GM21360 (cell line): ENCODE data around the gene VWF.

Experiments
- ATAC-seq: cut with Tn5 transposase; IDR thresholded peaks from one replicate; pipeline ENCODE4 v1.9.1; 2021; ENCODE audit warnings: mild to moderate bottlenecking, moderate library complexity; ENCODE audit not compliant: unreplicated experiment

The VWF gene

GRCh38 chr12:6061660-6062059 lies 62.8 kb downstream of the VWF start:
- ATAC-seq = no peak

DNA sequence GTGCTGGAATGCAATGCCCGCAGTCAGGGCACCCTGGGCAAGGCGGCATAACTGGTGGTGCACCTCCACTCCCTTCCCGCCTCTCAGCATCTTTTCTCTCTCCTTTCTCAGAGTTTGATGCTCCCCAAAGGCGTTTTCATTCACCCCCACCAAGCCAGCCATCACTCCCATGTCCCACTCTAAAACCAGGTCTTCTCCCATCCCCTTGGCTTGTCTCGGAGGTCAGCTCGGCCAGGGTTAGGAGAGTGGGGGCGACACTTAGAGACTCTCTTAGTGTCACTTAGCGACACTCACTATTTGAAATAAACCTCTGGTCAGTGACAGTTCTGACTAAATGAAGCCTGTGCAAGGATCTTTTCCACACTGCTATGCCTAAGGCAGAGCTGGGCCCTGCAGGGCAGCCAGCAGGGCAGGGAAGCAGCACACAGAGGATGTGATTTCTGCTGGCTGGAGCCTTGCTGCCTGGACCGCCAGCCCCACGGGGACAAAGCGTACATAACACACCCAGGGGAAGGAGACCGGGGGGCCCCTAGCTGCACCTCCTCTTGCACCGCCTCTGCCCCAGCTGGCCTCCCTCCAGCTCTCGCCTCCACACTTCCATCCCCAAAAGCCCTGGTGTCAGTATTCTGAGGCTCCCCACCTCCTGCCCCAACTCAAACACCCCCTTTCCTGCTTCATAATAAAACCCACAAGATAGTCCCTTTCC lies 64.5 kb downstream of the VWF start:
- ATAC-seq = no peak

GRCh38 chr12:6059221-6059620 lies 65.2 kb downstream of the VWF start:
- ATAC-seq = no peak

GRCh38 chr12:6058481-6059161 lies 65.8 kb downstream of the VWF start:
- no peak for ATAC-seq

DNA sequence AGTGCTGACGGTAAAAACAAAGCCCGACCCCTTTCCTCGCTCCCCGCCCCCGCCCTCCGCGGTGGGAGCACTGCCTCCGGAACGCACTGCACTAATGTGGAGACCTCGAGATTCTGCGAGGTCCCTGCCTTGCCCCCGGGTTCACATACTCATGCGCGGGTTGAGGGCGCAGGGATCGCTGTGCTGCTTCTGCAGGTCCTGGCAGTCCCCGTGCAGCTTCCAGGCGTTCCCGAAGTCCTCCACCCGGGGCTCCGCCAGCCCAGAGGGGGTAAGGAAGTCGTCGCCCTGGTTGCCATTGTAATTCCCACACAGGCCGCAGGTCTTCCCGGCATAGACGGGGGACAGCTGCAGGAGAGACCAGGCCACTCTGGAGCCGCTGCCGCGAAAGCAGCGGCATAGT lies 66.8 kb downstream of the VWF start:
- ATAC-seq = no peak

DNA sequence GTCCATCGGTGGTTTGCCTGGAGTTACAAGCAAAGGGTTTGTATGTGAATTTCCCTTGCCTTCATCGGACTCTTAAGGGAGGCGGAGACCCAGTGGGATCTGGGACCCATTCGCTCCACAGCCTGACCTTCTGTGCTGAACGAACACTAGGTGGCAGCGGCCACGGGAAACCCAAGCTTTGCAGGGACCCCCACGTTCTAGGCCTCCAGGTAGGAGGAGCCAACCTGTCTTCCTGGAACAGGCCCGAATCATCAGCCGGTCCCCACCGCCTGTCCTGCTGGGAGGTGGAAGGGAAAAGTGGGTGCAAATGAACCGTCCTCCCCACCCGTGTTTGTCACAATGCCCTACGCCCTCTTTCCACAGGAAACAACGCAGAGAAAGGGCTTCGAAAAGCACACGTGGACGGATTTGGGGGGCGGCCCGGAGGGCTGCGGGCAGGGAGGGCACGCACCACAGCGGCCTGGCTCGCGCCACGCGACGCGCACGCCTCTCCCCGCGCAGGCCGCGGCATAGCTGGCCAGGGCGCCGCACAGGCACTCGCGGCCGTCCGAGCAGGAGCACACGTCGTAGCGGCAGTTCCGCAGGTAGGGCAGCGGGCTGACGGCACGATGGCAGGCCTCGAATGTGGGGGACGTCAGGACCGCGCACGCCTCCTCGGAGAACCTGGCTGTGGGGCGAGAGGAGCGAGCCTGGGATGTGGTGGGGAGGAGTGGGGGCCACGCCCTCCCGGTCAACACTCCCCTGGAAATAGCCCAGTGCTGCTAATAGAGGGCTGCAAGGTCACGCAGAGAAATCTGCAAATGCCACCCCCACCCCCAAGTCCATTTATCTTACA lies 67.8 kb downstream of the VWF start:
- no peak for ATAC-seq

DNA sequence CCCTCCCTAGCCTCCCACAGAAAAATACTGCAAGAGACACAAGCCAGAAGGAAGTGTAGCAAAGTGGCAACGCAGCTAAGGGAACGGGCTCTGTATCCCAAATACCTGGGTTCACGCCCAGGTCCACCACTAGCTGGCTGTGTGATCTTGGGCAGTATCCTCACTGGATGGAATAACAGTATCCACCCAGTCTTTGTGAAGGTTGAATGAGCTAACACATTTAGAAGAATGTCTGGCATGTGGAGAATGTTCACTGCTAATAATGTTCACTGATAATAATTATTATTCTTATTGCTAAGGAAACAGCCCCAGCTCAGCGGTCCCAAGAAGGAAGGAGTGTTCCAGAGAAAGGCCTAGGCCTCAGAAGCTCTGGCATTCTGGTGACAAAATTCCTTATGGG lies 70.9 kb downstream of the VWF start:
- no peak for ATAC-seq

DNA sequence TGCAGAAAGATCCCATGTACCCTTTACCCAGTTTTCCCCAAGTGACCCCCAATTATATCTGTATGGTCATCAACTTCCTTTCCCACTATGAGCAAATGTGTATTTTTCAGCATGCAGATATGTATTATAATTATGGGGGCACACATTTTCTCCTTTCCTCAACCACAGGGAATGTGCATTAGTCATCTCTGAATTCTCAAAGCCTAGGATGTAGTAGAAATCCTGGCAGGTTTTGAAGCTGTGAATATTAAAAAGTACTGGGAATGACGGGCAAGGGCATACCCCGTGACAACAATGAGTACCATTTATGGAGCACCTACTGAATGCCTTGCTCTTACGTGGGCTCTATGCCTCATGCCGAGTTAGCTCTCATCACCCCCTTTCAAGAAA lies 71.5 kb downstream of the VWF start:
- ATAC-seq = no peak

DNA sequence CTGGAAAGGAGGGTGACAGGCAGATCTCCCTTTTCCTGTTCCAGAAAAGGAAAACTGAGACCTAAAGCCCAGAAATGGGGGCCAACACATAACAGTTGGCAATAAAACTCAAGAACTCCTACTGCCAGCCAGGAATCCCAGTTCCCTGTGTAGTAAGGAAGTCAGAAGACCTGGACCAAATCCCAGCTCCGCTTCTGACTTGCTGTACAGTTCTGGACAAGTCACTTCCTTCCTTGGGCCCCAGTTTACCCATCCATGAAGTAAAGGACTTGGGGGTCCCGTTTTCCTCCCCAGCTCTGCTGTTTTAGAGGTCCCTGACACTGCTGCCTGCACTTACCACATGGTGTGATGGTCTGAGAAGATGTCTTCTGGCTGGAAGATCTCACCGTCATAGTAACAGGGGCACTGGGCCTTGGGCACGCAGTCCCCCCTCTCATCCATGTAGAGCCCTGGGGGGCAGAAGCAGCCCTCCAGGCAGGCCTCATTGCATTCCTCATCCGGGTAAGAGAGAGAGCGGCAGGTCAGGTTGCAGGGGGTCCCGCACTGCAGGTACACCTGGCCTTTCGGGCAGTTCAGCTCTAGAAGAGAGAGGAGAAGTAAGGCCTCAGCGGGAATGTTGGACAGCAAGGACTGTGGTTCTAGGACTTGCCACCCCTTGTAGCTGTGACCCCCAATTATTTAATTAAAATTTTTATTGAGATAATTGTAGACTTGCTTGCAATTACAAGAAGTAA lies 72.1 kb downstream of the VWF start:
- no peak for ATAC-seq

GRCh38 chr12:6049992-6050391 lies 74.5 kb downstream of the VWF start:
- no peak for ATAC-seq

GRCh38 chr12:6049587-6049986 lies 74.9 kb downstream of the VWF start:
- no peak for ATAC-seq

GRCh38 chr12:6047249-6048237 lies 76.9 kb downstream of the VWF start:
- ATAC-seq = no peak

DNA sequence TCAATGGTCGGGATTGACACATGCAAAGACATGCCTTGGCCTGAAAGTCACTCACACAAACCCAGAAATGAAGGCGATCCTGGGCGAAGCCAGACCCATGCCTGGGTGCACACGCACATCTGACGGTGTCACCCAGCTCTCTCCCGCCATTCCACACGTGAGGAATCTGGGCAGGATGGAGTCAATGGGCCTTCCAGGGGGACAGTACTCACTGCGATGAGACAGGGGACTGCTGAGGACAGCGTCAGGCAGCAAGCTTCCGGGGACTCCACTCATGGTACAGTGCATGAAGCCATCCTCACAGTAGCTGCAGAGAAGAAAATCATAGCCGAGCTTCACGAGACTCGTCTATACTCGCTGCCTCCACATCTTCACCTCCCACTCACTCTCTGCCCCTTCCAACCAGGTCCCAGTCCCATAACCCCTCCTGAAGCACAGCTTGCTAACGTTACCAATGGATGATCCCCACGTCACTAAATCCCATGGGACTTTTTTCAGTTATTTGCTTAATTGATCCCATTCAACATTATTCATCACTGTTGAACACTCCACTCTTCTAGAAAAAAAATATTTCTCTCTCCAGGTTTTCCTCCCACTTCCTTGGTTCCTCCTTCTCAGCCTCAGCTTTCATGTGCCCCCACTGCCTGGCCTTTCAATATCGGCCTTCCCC lies 77.8 kb downstream of the VWF start:
- no peak for ATAC-seq

DNA sequence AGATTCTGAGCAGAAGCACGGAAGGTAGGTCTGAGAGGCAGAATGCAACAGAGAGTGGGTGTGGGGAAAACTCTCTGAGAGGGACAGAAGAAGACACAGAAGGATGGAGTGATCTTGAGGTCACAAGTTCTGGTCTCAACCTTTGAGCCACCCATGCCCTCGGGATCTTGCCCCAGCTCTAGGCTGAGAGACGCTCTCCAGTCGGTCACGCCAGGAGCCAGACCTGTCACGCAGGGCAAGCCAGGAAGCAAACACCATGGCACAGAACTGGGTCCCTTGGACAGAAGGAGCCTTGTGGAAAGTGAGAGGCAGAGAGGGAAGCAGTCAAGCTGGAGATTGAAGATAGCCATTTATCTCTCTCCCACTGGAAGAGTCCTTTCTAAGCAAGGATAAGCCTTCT lies 79.0 kb downstream of the VWF start:
- ATAC-seq = no peak

DNA sequence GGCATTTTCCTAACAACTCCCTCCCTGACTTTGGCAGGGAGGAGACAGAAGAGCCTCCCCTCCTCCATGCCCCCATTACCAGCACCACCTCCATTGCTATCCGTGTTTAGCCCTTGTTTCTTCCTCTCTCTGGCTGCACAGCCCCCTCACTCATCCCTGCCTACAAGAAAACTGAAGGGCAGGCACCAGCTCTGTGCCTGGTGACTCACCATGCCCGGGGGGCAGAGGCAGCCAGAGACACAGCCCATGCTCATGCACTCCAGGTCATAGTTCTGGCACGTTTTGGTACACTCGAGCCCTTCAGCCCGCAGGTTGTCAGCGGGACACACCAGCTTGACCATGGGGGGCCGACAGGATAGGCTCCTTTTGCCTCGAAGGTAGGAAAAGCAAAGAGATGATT lies 80.4 kb downstream of the VWF start:
- no peak for ATAC-seq

- no peak for ATAC-seq
Measured at GRCh38 chr12:6042446-6042845, 82.0 kb downstream of the VWF start.

DNA sequence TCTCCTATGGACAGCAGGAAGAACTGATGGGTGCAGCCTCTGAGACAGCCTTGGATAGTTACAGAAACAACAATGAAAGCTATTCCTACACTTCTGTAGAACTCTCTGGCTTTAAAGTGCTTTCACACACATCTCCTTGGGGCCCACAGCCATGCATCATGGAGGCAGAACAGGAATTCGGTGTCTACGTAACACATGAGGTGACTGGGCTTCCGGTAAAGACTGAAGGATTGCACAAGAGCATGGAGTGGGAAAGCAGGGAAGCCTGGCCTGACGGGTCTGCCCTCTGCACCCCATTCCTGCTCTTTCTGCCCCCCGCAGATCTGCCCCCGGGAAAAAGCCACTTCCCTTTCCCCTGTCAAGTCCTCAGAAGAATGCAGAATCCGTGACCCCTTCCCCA lies 82.6 kb downstream of the VWF start:
- no peak for ATAC-seq

GRCh38 chr12:6040815-6041214 lies 83.7 kb downstream of the VWF start:
- ATAC-seq = no peak

DNA sequence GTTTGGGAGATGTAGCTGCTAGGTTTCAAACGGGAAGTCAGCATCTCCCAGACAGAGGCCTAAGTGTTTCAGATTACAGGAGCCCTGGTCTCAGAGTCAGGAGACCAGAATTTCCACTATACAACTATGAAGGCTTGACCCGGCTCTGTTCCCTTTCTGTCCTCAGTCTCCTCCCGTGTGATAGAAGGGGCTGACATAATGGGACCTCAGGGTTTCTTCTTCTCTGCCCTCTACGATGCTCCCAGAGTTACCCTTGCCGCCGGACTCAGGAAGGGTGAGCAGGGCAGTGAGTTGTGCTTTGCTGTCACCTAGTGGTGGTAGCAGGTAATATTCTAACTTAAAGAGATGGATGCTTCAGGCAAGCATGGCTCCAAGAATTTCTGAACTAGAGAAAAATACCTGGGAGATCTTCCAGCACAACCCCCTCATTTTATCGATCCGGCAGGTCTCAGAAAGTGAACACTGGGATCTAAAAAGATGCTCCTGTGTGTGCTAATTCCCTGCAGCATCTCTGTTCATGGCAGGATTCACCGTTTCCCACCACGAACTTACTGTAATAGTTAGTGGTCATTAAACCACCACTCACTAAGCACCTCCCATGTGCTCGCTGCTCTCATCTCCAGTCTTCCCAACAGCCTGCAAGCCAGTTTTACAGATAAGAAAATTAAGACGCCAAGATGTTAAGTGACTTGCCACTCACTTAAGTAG lies 84.4 kb downstream of the VWF start:
- ATAC-seq = no peak
